T-cell (primary cell): ENCODE measurements around the gene TRMT1. TPM values are rescaled to one million over a fixed set of nuclear protein-coding genes. Genes with fewer than 3 reads are reported as not detected.

Experiments used
- ATAC-seq, 4 experiments: fragments of 200-7000 bp in 3 of 4; fragments of 150-1000 bp in 1 of 4; cut with Tn5 transposase; replicated peaks in 1 of 4; 1 replicate in 3 of 4; 2 replicates in 1 of 4; pipeline ENCODE4 v1.10.0; 2021; ENCODE audit warnings: moderate library complexity in 3 of 4, mild to moderate bottlenecking in 2 of 4, moderate number of reproducible peaks in 1 of 4
- CTCF ChIA-PET, 2 donors: fragments of 300-600 bp; sonication (Branson Sonifier 250); formaldehyde crosslinking; loops; one replicate each; lab custom pipeline; 2022; ENCODE audit warnings: antibody characterized with exemption in 2 of 2; lab: Charles Lee
- POLR2A ChIA-PET, 2 donors: fragments of 300-600 bp; sonication (Branson Sonifier 250); formaldehyde crosslinking; loops; one replicate each; lab custom pipeline; 2022; ENCODE audit warnings: antibody characterized with exemption in 2 of 2; lab: Charles Lee
- DNase-seq, 35 experiments: peaks; one replicate each; pipeline versions ENCODE4 v3.0.0 to v3.0.0-alpha.2; 2013 to 2023
- H3K27ac ChIP-seq: one replicate; pipeline ENCODE4 v1.5.1; 2013; ENCODE audit warnings: low read length
- H3K27me3 ChIP-seq, 2 experiments: replicated peaks in 1 of 2; 1 replicate in 1 of 2; 2 replicates in 1 of 2; pipeline versions ENCODE4 v1.6.1 to v1.7.0; 2013; ENCODE audit warnings: low read length in 1 of 2, mixed read lengths in 1 of 2; ENCODE audit not compliant: control insufficient read depth in 2 of 2, insufficient read depth in 2 of 2; ENCODE audit errors: extremely low read depth in 1 of 2
- H3K36me3 ChIP-seq, 2 donors: 1 replicate in 1 of 2; 2 replicates in 1 of 2; pipeline versions ENCODE4 v1.6.1 to v1.7.0; 2013; ENCODE audit warnings: low read length in 1 of 2; ENCODE audit not compliant: control insufficient read depth in 2 of 2, insufficient read depth in 1 of 2; ENCODE audit errors: extremely low read depth in 1 of 2
- H3K4me1 ChIP-seq, 2 experiments: 1 replicate in 1 of 2; 2 replicates in 1 of 2; pipeline versions ENCODE4 v1.6.1 to v1.7.0; 2013; ENCODE audit warnings: low read length in 2 of 2, mixed read lengths in 1 of 2; ENCODE audit not compliant: insufficient read depth in 2 of 2, control insufficient read depth in 1 of 2; ENCODE audit errors: extremely low read depth in 1 of 2
- H3K4me3 ChIP-seq, 2 donors: 1 replicate in 1 of 2; 2 replicates in 1 of 2; pipeline versions ENCODE4 v1.5.1 to v1.7.0; 2013; ENCODE audit warnings: mild to moderate bottlenecking in 2 of 2, low read length in 1 of 2, moderate library complexity in 1 of 2; ENCODE audit not compliant: control insufficient read depth in 1 of 2; ENCODE audit errors: extremely low read depth in 1 of 2
- H3K9me3 ChIP-seq: 2 replicates; pipeline ENCODE4 v1.7.0; 2013
- H3K27ac Mint-ChIP-seq, 2 donors: one replicate each; pipeline ENCODE4 v1.8.0; 2020 to 2021; ENCODE audit warnings: mild to moderate bottlenecking in 2 of 2, mixed read lengths in 2 of 2
- H3K27me3 Mint-ChIP-seq, 2 donors: one replicate each; pipeline ENCODE4 v1.8.0; 2021 to 2022; ENCODE audit warnings: mixed read lengths in 2 of 2
- H3K36me3 Mint-ChIP-seq: one replicate; pipeline ENCODE4 v1.8.0; 2021; ENCODE audit warnings: mixed read lengths
- H3K4me1 Mint-ChIP-seq, 3 donors: one replicate each; pipeline ENCODE4 v1.8.0; 2020 to 2022; ENCODE audit warnings: mixed read lengths in 3 of 3, mild to moderate bottlenecking in 1 of 3
- H3K4me3 Mint-ChIP-seq, 3 donors: one replicate each; pipeline ENCODE4 v1.8.0; 2020 to 2022; ENCODE audit warnings: mild to moderate bottlenecking in 3 of 3, mixed read lengths in 3 of 3, moderate library complexity in 3 of 3
- H3K9me3 Mint-ChIP-seq, 3 donors: one replicate each; pipeline ENCODE4 v1.8.0; 2020 to 2022; ENCODE audit warnings: mixed read lengths in 3 of 3
- WGBS: methylation state at CpG from one replicate; pipeline ENCODE4 v1.1.5; 2013; ENCODE audit warnings: missing lambda C conversion rate; ENCODE audit not compliant: insufficient coverage; 5-methylcytosine and 5-hydroxymethylcytosine counted together
- total RNA-seq, 35 experiments: library from RNA in 6 of 35; stranded (reverse) in 6 of 35; fragments of 120-200 nt in 1 of 35; gene quantifications; one replicate each; pipeline versions ENCODE4 v1.2.1 to v1.2.4 and lab custom pipeline; 2013 to 2026

The TRMT1 gene
- total RNA-seq, 5 donors from 2014 or later (not counting 1 experiment from before 2014, with no cell fraction given): 68.9 to 121 (median 95.6) TPM

- Mint-ChIP-seq H3K4me3 (no peak overlapping the region), H3K27ac (no peak overlapping the region), H3K4me1 (no peaks in the 10 kb centered on the region), H3K9me3 (no peaks in the 10 kb centered on the region), H3K36me3 (peaks cover 22% of the 10 kb centered on the region), H3K27me3 (no peaks in the 10 kb centered on the region)
- Histone ChIP-seq H3K36me3 (peaks cover 26 to 42% of the 10 kb centered on the region in 2 donors), H3K4me3 (no peak overlapping the region), H3K27ac (no peak overlapping the region), H3K9me3 (no peaks in the 10 kb centered on the region), H3K4me1 (peaks cover 0 to 4% of the 10 kb centered on the region in 2 experiments), H3K27me3 (no peaks in the 10 kb centered on the region)
- 90% methylated on average over 6 of the region's 11 CpGs for WGBS
- ChIA-PET CTCF (no interaction called here), POLR2A (no interaction called here)
- ATAC-seq (no peak), DNase-seq (no peak)
Measured at GRCh38 chr19:13139633-13140311, 23.2 kb upstream of the TRMT1 start.

DNA sequence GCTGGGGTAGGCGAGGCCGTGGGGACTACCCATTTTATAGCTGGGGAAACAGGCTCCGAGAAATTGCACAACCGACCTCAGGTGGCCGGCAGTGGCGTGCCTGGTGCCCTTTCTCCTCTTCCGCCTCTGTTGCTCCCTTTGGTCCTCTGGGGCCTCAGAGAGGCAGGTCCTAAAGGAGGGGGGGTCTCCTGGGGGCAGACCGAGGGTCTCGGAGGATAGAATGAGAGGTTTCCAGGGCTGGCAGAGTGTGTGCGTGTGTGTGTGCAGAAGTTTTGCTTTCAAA is 22.3 kb upstream of the TRMT1 start:
- peaks cover 19% of the 10 kb centered on the region for H3K36me3 Mint-ChIP-seq
- no peaks in the 10 kb centered on the region for H3K9me3 Mint-ChIP-seq
- no peaks in the 10 kb centered on the region for H3K27me3 Mint-ChIP-seq
- Histone ChIP-seq H3K27ac (no peak overlapping the region), H3K4me1 (no peaks in the 10 kb centered on the region), H3K36me3 (peaks cover 19 to 36% of the 10 kb centered on the region in 2 donors), H3K4me3 (no peak overlapping the region), H3K9me3 (no peaks in the 10 kb centered on the region), H3K27me3 (no peaks in the 10 kb centered on the region)
- H3K4me3 Mint-ChIP-seq: no peak overlapping the region
- no peak overlapping the region for H3K27ac Mint-ChIP-seq
- whole genome bisulfite sequencing: 90% methylated on average over 8 of the region's 10 CpGs
- ChIA-PET CTCF (no interaction called here), POLR2A (interaction anchor here in 1 of 2 donors (0.5 kb wide), 1 partner anchor 228 kb away, joined by 4 read pairs; no protein-coding TSS in a partner anchor)
- ATAC-seq (no peak), DNase-seq (no peak)
- peaks cover 0 to 5% (median 2%) of the 10 kb centered on the region in 3 donors for H3K4me1 Mint-ChIP-seq

- ChIA-PET CTCF (no interaction called here), POLR2A (no interaction called here)
- peaks cover 17% of the 10 kb centered on the region for H3K36me3 Mint-ChIP-seq
- no peaks in the 10 kb centered on the region for H3K27me3 ChIP-seq
- no peak for ATAC-seq
- peaks cover 5 to 8% (median 7%) of the 10 kb centered on the region in 3 donors for H3K4me1 Mint-ChIP-seq
- WGBS: 95% methylated on average over 26 of the region's 40 CpGs
- peaks cover 19 to 36% of the 10 kb centered on the region in 2 donors for H3K36me3 ChIP-seq
- peaks cover 0 to 3% of the 10 kb centered on the region in 2 experiments for H3K4me1 ChIP-seq
- no peak overlapping the region for H3K4me3 ChIP-seq
- DNase-seq: no peak
- no peak overlapping the region for H3K27ac ChIP-seq
- H3K4me3 Mint-ChIP-seq: no peak overlapping the region
- H3K9me3 Mint-ChIP-seq: no peaks in the 10 kb centered on the region
- no peaks in the 10 kb centered on the region for H3K9me3 ChIP-seq
- no peak overlapping the region for H3K27ac Mint-ChIP-seq
- no peaks in the 10 kb centered on the region for H3K27me3 Mint-ChIP-seq
Measured at GRCh38 chr19:13138171-13138915, 21.8 kb upstream of the TRMT1 start.

GRCh38 chr19:13137290-13137794 is 20.8 kb upstream of the TRMT1 start:
- Mint-ChIP-seq H3K4me1 (peaks cover 15 to 18% (median 17%) of the 10 kb centered on the region in 3 donors), H3K9me3 (no peaks in the 10 kb centered on the region), H3K36me3 (peaks cover 17% of the 10 kb centered on the region), H3K4me3 (no peak overlapping the region), H3K27me3 (no peaks in the 10 kb centered on the region), H3K27ac (no peak overlapping the region)
- Histone ChIP-seq H3K36me3 (peaks cover 19 to 36% of the 10 kb centered on the region in 2 donors), H3K27ac (no peak overlapping the region), H3K27me3 (no peaks in the 10 kb centered on the region), H3K4me3 (no peak overlapping the region), H3K9me3 (no peaks in the 10 kb centered on the region), H3K4me1 (peaks cover 0 to 13% of the 10 kb centered on the region in 2 experiments)
- ATAC-seq: no peak
- ChIA-PET CTCF (interaction anchor here in 1 of 2 donors (0.6 kb wide), 1 partner anchor 70 kb away, joined by 4 read pairs; no protein-coding TSS in a partner anchor), POLR2A (no interaction called here)
- no peak for DNase-seq
- WGBS: 96% methylated on average over 20 of the region's 28 CpGs

DNA sequence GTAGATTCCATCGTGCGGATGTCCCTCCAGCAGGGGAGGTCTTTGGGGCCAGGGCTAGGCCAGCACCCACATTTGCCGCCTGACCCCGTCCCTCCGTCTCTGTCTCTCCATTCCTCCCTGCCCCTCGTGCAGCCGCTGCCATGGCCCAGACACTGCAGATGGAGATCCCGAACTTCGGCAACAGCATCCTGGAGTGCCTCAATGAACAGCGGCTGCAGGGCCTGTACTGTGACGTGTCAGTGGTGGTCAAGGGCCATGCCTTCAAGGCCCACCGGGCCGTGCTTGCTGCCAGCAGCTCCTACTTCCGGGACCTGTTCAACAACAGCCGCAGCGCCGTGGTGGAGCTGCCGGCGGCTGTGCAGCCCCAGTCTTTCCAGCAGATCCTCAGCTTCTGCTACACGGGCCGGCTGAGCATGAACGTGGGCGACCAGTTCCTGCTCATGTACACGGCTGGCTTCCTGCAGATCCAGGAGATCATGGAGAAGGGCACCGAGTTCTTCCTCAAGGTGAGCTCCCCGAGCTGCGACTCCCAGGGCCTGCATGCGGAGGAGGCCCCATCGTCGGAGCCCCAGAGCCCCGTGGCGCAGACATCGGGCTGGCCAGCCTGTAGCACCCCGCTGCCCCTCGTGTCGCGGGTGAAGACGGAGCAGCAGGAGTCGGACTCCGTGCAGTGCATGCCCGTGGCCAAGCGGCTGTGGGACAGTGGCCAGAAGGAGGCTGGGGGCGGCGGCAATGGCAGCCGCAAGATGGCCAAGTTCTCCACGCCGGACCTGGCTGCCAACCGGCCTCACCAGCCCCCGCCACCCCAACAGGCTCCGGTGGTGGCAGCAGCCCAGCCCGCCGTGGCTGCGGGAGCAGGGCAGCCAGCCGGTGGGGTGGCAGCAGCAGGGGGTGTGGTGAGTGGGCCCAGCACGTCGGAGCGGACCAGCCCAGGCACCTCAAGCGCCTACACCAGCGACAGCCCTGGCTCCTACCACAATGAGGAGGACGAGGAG is 18.8 kb upstream of the TRMT1 start:
- 96% methylated on average over 52 of the region's 60 CpGs for WGBS

DNA sequence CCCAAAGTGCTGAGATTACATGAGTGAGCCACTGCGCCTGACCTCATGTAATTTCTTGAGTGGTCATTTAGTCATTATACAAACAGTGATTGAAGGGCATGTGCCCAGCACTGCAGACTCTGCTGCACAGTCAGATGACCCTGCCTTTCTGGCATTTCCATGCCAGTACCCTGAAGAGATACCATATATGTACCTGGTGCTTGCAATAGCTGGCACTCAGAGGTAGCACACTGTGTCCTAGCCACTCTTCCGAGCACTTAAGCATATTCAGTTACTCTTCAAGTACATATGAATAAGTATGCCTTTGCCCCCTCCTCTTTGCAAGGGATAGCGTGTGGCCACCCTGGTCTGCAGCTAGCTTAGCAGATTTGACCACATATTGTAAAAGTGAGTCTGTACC is 18.1 kb upstream of the TRMT1 start:
- H3K4me1 Mint-ChIP-seq: peaks cover 19 to 30% (median 24%) of the 10 kb centered on the region in 3 donors
- H3K4me3 ChIP-seq: no peak overlapping the region
- ATAC-seq (no peak), DNase-seq (no peak)
- H3K4me3 Mint-ChIP-seq: no peak overlapping the region
- no peaks in the 10 kb centered on the region for H3K27me3 ChIP-seq
- H3K9me3 Mint-ChIP-seq: no peaks in the 10 kb centered on the region
- peaks cover 0 to 25% of the 10 kb centered on the region in 2 experiments for H3K4me1 ChIP-seq
- H3K9me3 ChIP-seq: no peaks in the 10 kb centered on the region
- no peaks in the 10 kb centered on the region for H3K27me3 Mint-ChIP-seq
- POLR2A ChIA-PET: no interaction called here
- no peak overlapping the region for H3K27ac Mint-ChIP-seq
- peaks cover 16% of the 10 kb centered on the region for H3K36me3 Mint-ChIP-seq
- H3K27ac ChIP-seq: no peak overlapping the region
- CTCF ChIA-PET: no interaction called here
- H3K36me3 ChIP-seq: peaks cover 19 to 36% of the 10 kb centered on the region in 2 donors
- 100% methylated on average over 2 of the region's 3 CpGs for WGBS

More for the DNA sequence above, 18.8 kb upstream of the TRMT1 start:
- H3K27me3 Mint-ChIP-seq: no peaks in the 10 kb centered on the region
- no peaks in the 10 kb centered on the region for H3K9me3 Mint-ChIP-seq
- H3K4me3 Mint-ChIP-seq: no peak overlapping the region
- no peaks in the 10 kb centered on the region for H3K9me3 ChIP-seq
- no peak overlapping the region for H3K27ac ChIP-seq
- H3K36me3 Mint-ChIP-seq: peaks cover 17% of the 10 kb centered on the region
- H3K27ac Mint-ChIP-seq: no peak overlapping the region
- peaks cover 19 to 36% of the 10 kb centered on the region in 2 donors for H3K36me3 ChIP-seq
- CTCF ChIA-PET: no interaction called here
- POLR2A ChIA-PET: no interaction called here
- no peaks in the 10 kb centered on the region for H3K27me3 ChIP-seq
- no peak overlapping the region for H3K4me3 ChIP-seq
- peaks cover 19 to 29% (median 22%) of the 10 kb centered on the region in 3 donors for H3K4me1 Mint-ChIP-seq
- no peak for ATAC-seq
- H3K4me1 ChIP-seq: peaks cover 0 to 25% of the 10 kb centered on the region in 2 experiments
- DNase-seq: no peak
